CD4-positive, alpha-beta T cell treated with Interleukin-2 at 100 ng/mL for 4 hours (primary cell): ENCODE data around the gene RNF181.
"Not testable (repeated sequence)": the region's sequence is repeated elsewhere in the genome, so short reads cannot be mapped to it uniquely, and the experiment has no call there.

Experiments
- DNase-seq: peaks from one replicate; pipeline ENCODE4 v3.0.0-alpha.2; 2020; ENCODE audit warnings: low spot score

RNF181 gene

DNA sequence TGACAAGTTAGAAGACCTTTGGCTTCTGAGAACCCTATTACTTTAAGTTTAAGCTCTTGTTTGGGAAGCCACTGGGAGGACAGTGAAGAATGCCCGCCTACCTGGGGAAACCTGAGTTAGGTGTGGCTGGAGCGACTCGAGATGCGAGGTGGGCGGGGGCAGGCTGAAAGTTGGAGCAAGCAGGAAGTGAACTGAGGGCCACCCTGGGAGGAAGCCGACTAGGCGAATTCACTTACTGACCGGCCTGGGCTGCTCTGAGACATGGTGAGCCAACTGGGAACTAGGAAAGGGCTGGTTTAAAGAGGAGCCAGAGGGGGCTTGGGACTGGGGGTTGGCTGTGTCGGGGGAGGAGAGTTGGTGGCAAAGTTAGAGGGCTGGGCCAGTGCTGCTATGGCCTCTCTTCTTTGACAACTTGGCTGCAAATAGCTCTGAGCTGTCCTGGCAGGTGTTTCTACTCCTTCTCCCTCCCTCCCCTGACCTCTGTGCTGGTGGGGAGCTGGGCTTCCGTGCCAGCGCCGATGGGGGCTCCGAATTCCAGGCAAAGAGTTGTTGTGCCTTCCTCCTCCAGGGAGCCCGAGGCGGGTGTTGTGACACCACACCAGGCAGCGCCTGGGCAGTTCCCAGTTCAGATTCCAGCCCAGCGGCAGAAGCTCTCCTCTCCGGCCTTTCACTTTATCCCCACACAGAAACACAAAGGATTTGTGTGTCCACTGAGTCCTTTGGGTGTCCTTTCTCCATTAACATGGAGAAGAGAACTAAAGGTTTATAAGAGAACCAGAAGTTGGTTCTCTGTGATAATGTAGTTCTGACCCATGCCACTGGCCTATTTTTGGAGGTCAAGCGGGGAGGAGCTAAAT is 17.9 kb upstream of the RNF181 start, which contains the start of gene VAMP8:
VAMP8 (plus strand) TSS at position 201 of the 857 bp plus-strand sequence; CDS start at position 262, 61 bp downstream.
- DNase-seq = peak; percentile 63

- DNase-seq = no peak
These were observed 17.0 kb upstream of the RNF181 start for GRCh38 chr2:85578243-85579180.

DNA sequence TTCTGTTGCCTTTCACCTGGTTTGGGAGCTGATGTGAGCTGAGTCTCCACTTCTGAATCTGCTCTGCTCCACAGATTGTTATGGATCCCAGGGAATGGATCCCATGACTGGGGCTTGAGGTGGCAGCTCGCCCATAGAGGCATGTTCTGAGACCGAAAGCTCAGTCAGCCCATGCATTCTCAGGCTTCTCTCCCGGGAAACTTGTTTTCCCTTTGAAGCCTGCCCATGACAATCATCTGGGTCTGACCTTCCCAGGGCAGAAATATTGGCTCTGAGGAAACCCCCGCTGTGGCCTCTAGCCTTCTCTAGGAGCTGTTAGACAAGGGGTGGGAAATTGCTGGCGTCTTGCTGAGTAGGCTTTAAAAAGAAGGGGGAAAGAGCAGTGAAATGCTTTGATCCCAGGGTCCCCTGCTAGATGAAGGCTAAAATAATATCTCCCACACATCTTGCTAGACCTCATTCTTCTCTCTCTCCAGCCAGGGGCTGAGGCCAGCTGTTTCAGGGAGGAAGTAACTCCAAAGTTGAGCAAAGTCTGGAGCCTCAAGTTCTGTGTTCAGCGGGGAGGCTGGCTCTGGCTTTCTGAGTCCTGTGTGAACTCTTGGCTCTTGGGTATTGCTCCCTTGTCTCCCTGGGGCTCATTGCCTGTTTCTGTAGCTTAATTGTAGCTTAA is 16.1 kb upstream of the RNF181 start:
- DNase-seq = no peak

DNA sequence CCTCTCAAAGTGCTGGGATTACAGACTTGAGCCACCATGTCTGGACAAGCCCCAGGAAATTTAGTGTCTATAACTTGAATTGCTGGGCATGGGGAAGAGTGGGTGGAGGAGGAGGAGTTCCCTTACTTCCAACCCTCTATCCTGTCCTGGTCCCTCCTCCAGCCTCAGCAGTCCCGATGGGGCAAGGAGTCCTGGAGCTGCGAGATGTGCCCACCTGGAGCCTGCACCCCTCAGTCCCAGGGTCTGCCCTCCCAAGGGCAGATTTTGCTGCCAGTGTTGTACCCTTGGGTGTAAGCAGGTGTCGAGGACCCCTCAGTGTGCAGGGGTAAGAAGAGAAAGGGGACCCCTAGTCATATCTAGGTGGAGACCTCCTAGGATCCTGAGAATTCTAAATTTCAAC is 15.3 kb upstream of the RNF181 start:
- DNase-seq = no peak

- no peak for DNase-seq
These were observed 13.1 kb upstream of the RNF181 start for GRCh38 chr2:85582492-85582891.

DNA sequence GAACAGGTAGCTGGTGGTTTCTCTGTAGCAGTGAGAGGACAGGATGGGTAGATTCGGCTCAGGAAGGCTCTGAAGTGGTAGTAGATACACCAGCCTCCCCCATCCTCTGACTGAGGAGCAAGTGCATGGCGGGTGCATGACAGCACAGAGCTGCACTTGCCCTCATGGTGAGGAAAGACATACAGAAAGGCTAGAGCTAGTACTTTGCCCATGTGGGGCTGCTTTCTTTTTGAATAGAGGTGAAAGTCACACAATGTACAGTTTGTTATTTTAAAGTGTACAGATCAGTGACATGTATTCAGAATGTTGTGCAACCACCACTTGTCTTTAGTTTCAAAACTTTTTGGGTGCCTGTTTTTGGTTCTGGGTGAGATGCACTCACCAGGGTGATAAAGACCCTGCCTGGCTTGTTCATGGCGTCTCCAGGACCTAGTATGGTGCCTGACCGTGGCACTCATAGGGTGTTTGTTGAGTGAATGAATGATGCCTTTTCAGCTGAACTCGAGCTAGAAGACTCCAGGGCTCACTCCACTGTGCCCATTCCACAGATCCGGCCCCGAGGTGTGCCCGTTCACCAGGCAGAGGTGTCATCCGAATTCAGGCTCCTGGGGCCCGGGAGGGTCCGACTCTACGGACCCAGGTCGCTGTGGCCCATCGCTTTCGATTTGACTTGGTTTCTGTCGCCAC is 11.7 kb upstream of the RNF181 start:
- peak; percentile 40 for DNase-seq

DNA sequence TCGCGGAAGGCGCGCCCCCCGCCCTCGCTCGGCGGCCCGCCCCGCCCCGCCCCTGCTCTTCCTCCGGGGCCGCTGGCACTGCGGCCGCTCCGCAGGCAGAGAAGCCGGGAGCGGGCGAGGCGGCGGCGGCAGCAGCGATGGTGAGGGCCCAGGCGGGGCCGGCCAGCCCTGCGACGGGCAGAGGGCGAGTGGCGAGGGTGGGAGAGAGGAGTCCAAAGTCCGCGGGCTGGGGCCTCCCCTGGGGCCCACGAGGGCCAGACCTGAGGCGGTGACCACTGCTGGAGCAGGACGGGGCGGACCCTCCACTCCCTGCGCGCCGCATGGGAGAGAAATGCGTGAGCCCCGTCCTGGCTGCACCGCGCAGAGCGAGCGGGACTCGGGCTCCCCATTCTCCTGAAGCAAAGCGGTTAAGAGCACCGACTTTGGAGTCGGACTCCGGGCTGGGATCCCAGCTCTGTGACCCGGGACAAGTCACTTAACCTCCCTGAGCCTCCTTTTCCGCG is 11.1 kb upstream of the RNF181 start, which contains the start of gene VAMP5:
VAMP5 (plus strand) TSS at position 78 of the 503 bp plus-strand sequence; CDS start at position 138, 60 bp downstream.
- no peak for DNase-seq

DNA sequence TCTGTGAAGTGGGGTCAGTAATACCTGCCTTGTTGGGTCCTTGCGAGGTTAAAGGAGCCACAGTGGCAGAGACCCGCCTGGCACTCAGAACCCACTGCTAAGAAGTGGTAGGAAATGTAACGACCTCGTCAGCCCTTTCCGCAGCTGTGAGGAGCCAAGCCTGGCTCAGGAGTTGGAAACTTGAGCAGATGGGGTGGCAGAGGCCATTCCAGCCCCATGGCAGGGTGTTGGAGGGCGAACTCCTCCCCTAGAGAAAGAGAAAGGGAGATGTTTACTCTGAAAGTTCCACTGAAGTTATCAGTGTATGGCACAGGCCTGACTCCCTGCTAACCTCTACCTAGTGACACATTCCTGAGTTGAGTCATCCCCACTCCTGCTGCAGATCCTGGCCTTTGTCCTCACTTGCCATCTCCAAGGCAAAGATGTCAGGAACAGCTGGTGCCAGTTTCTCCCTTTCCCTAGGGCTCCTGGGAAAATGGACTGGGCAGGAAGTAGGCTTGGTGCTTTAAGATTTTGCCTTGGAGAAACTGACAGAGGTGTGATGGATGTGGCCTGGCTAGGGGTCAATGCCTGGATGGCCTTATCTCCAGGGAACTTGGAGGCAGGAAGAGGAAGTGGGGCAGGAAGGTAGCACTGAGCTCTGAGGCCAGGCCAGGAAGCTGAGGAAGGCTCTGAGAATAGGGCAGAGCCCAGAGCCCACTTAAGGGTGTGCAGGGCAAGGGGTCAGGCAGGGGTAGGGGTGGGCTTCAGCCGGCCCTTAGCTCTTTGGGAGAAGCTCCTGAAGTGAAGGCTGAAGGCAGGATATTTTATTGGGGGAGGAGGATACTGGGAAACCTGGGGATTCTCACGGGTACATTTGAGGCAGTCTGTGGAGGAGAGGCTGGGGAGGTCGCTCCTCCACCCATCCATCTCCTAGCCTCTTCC is 10.4 kb upstream of the RNF181 start:
- no peak for DNase-seq

DNA sequence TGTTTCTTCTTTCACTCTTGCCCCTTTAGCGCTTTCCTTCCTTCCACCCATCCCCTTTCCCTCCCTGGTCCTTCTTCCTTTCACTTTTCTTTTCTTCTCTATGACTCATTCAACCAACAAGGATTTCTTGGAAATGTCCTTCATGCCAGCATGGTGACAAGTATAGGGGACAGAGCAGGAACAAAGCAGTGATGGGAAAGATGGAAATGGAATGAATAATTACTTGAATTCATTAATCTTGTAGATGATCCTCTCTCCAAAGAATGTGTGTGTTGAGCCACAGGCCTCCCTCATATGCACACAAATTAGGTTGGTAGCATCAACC is 9.8 kb upstream of the RNF181 start:
- DNase-seq = no peak

- no peak for DNase-seq
These were observed 7.3 kb upstream of the RNF181 start for GRCh38 chr2:85588236-85588635.

- DNase-seq = no peak
These were observed 6.9 kb upstream of the RNF181 start for GRCh38 chr2:85588645-85589044.

GRCh38 chr2:85589181-85589580 is 6.4 kb upstream of the RNF181 start:
- no peak for DNase-seq

DNA sequence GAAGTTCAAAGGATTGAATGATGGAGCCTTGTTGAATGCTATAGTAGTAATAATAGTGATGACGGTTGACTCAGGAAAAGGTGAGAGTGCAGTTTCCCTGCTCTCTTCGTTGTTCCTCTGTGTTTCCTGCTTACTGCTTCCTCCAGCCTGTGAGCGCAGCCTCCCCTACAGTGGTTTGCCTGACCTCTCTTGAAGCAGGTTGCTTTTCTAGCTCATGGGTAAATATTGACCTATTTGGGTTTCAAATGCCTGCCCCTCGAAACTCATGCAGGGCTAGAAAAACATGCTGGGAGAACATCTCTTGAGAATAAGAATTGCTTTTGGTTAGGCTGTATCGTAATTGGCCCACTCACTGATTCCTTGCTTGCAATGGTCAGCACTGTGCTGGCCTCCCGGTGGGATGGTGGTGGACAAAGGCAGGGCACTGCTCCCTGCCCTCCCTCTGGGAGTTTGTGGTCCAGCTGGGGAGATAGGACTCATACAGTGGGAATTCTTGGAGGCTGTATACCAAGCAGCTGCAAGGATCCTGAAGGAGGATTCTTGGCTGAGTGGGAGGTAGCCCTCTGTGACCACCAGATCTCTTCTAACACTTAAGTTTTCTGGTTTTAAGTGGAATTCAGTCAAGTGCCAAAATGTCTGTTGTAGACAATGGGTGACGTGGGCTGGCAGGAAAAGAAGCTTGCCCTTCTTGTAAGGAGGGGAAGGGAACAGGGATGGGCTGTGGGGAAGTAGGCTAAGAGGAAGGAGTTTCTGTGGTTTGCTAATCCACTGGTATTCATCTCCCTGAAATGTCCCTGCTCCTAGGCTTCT is 5.4 kb upstream of the RNF181 start:
- DNase-seq = no peak

DNA sequence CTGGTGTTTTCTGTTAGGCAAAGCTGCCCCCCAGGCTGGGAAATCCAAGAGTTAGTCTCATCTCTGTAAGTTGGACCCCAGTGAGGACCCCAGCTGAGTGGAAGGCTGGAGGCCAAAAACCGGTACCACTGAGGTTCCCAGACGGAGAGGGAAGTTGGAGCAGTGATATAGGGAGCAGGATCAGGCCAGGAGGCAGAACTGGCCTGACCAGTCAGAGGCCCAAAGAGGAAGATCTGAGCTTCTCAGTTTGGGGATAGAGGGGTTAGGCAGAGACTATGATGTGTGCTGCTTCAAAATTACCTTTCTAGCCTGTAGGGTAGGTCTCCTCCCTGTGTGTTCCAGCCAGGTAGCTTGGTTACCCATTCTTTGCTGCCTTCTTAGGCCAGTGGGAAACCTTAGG is 4.6 kb upstream of the RNF181 start:
- no peak for DNase-seq

DNA sequence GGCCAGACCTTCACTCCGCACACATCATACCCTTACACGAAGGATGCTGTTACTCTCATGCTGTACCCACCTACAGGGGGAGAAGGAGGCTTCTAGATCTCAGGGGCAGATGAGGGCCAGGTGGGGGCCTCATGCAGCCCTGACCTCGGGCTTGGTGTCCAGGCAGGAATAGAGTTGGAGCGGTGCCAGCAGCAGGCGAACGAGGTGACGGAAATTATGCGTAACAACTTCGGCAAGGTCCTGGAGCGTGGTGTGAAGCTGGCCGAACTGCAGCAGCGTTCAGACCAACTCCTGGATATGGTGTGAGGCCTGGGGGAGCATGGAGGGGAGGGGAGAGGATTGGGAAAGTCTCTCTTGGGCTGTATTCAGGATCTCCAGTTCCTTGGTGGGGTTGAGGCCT is 4.0 kb upstream of the RNF181 start:
- no peak for DNase-seq

GRCh38 chr2:85592299-85592698 is 3.2 kb upstream of the RNF181 start:
- not testable (repeated sequence) for DNase-seq

DNA sequence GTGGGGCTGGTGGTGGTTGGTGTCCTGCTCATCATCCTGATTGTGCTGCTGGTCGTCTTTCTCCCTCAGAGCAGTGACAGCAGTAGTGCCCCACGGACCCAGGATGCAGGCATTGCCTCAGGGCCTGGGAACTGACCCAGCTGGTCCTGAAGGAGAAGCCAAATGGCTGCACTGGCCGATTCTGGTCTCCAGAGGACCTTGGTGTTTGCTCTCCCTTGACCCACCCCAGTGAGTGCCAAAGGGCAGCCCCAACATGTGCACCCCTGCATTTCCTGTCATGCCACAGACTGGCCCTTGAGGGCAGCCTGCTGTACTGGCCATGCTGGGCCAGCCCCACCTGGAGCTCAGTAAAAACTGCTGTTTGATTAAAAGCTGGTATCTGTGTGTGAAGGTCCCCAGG is 2.5 kb upstream of the RNF181 start:
- DNase-seq = no peak

DNA sequence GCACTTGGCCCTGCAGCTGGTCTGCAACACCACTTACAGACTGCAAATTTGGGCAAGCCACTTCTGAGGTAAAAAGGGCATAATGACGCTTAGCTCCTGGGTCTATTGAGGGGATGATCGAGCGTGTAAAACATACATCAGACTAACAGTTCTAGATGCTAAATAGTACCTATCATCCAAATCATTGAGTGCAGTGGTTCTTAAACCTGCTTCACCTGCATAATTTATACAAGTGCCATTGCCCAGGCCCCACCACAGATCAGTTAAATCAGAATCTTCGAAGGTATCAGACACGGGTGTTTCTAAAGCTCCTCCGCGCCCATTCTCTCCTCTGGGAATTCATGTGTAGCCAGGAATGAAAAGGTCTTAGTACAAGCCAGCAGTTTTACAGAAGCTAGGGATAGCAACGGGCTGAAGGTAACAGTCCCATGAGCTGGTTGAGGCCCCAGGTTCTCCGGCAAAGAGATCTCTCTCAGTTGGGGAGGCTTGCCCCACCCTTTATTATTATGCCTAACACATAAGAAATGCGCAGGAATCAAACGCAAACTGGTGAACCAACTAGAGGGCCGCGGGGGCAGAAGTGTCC is 737 bp upstream of the RNF181 start:
- no peak for DNase-seq

DNA sequence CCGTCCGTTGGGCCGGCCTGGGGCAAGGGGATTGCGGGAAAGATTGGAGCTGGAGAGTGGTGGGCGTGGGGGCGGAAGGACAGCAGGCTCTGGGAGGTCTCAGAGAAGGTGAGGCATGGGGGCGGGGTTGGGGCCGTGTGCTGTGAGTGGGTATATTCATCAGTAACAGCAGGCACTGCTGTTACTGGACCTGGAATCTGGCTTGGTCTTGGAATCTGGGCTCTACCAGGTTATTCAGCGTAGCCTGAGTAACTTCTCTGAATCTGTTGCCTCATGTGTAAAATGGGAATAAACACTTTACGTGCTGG is 435 bp downstream of the RNF181 start:
- DNase-seq = no peak
